Mesenteric fat pad (tissue), 1 donor: Measurements from ENCODE around the gene NTRK3. TPM values are rescaled to one million over a fixed set of nuclear protein-coding genes. Genes with fewer than 3 reads are reported as not detected.

Source experiments
- DNase-seq: peaks from one replicate; pipeline ENCODE4 v3.0.0-alpha.2; 2020; ENCODE audit warnings: low spot score
- long read RNA-seq: library from polyadenylated mRNA; unstranded; transcript quantifications from one replicate; pipeline ENCODE4 v2.0.0, GENCODE V29; 2020
- total RNA-seq: library from RNA; stranded (reverse); fragmentation: NEBNext Ultra II Directional; extraction: Animal tissue kit (Norgen Biotek cat#: 25700); gene quantifications from one replicate; pipeline ENCODE4 v1.2.1, GENCODE V29; 2021
- donor health status: DM: yes; HTN: yes; CAD: no.

NTRK3 gene
- total RNA-seq, result 1.6 TPM
- long read RNA-seq, partial matches to known transcripts, result 0 of 2 reads
- long read RNA-seq, other reads (novel, unspliced or antisense), result 2 of 2 reads

DNA sequence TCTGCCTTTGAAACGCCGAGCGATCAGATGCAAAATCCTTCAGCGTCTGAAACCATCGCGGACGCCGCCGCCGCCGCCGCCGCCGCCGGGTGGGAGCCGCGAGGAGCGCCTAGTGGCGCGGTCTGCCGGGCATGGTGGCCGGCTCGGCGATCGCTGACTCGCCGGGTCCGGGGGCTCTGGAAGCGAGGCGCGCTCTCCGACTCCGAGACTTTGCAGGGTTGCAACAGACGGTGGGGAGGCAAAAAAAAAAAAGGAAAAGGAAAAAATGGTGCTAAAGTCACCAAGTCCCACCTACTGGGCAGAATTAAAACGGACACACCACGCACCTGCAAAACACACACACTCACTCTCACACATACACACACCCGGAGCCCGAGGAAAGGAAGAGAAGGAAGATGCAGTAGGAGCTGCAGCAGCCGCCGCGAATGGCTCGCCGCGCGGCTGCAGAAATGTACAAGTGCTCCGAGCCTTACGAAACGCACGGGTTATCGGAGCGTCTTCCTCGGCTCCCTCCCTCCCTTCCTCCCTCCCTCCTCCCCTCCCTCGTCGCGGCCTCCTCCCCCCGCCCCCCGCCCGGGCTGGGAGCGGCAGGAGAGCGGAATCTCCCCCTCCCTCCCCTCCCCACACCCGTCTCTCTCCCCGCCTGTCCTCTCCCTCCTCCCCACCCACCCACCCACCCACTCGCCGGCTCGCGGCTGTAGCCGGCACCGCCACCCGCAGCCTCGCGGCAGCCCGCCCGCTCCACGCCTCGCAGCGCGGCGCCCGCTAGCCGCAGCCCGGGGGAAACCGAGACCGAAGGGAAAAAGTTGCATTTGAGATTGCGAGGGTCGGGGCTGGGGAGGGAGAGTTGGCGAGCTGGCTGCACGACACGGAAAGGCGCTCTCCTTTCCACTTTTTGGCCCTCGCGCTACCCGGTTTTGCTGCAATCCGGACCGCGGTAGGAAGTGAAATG, at the start of gene NTRK3:
Gene NTRK3 (minus strand): TSS at position 461 of the 952 bp plus-strand sequence. CDS start 586 bp downstream, outside the sequence.
- no peak for DNase-seq

DNA sequence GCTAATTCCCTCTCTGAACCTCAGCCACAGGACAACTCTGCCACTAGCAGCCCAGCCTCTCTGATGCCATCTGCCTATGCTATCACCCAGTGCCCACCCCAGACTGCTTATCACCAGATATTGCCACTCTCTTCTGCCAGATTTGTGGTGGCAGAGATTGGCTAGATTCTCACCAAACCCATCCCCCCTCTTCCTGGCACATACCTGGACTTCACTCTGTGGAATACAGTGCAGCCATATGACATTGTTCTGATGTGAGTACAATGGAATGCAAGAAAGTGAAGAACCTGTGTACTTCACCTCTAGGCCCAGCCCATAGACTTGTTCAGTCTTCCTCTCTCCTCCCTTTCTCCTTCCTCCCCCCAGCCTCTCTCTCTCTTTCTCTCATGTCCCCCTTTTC, 46.9 kb upstream of the NTRK3 start:
- no peak for DNase-seq

GRCh38 chr15:88302373-88302772, 45.8 kb upstream of the NTRK3 start:
- DNase-seq, result no peak

- DNase-seq, result no peak
Measured at GRCh38 chr15:88301311-88301710, 44.8 kb upstream of the NTRK3 start.

DNA sequence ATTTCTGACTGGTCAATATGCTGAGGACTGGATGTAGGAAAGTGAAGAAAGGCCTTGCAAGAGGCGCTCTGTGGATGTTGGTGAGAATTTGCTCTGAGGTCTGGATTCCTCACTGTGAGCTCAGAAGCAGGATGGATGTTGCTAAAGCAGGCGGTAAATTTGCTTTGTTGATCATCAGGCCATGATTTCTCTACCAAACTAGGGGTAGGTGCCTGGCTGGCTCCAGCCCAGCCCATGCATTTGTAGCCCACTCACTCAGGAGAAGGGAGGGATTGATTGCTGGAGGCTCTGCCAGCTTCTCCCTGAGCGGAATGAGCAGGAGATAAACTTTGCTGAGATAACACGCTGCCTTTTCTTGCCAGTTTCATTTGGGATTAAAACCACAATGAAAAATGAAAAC, 44.3 kb upstream of the NTRK3 start:
- no peak for DNase-seq

DNA sequence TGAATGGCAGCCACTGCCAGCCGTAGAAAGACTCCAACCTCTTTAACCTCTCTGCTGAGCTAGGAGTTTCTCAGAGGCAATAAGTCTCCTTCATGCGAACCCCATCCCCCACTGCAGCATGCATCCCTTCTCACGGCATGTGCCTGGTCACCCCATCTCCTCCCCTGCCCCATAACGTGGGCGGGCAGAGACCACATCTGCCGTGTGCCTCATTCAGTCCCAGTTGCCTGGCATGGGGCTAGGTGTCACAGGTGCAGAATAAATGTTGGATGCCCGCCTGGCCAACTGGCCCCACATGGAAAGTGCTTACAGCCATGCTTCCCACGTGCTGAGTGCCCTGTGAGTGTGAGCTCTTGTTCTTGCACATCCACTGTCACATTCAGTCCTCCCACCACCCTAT, 43.5 kb upstream of the NTRK3 start:
- no peak for DNase-seq

- DNase-seq, result no peak
Measured at GRCh38 chr15:88299497-88299896, 43.0 kb upstream of the NTRK3 start.

- no peak for DNase-seq
Measured at GRCh38 chr15:88288661-88289060, 32.1 kb upstream of the NTRK3 start.

DNA sequence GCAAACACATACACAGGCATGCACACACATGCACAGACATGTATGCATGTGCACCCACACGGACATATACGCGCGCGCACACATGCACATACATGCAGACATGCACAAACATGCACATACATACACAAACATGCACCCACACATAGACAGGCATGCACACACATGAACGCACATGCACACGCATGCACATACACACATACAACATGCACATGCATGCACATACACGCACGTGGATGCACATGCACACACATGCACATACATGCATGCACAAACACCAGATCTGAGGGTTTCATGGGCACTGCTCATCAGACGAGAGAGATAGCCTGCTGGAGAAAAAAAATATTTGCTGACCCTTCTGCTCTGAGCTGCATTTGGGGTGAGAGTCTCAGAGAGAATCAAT, 31.7 kb upstream of the NTRK3 start:
- DNase-seq, result no peak

DNA sequence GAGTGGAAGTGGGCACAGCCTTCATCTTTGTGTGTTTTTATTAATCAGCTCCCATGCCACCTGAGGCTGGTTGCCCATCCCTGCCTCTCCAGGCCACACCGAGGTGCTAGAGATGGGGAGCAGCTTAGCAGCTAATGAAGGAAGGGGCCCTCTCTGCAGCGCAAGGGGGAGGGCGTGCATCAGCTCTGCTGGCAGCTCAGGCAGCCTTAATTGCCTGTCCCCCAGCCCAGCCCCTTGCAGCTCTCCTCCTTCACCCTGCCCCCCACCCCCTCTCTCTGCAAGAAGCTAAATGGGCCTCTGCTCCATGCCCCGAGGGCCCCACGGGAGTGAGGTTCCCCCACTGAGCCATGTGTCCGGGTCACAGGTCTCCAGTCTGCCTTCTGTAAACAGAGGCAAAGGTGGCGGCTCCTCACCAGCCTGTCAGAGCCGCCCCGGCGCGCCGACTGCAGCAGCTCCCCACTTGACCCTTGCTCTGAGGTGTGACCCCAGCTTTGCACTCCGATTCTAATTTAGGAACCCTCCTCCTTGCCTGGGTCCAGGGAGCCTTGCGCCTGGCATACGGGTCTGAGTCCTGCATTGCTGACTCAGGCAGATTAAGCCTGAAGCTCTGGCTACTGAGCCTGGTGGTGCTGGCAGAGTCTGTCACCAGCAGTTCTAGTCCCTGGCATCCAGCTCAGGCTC, 27.9 kb upstream of the NTRK3 start:
- DNase-seq, result no peak

- DNase-seq, result no peak
Measured at GRCh38 chr15:88282614-88283013, 26.1 kb upstream of the NTRK3 start.

DNA sequence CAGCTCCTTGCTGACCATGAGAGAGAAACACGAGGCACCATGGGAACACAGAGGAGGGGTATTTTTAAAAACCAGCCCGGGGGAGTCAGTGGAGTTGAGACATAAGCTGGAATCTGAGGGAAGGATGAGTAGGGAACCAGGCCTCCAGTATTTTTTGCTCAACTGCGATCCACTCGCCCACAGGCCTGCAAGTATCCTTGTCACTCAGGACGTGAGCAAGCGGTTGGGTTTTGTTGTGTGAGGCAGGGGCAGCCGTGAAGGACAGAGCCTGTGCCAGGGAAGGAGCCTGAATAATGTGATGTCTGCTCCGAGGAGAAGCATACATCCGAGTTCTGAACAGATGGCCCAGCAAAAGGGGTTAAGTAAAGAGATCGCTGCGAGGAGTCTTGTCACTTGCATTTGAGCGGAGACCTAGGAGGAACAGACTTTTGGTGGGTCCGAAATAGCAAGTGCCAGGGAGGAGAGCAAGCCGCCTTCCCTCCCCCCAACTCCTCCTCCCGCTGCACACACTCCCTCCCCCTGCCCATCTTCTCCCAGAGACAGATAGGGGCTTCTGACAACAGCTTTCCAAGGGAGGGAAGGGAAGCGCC, 20.4 kb upstream of the NTRK3 start:
- no peak for DNase-seq

GRCh38 chr15:88275804-88276203, 19.3 kb upstream of the NTRK3 start:
- DNase-seq, result no peak

GRCh38 chr15:88274553-88275460, 18.3 kb upstream of the NTRK3 start:
- no peak for DNase-seq

DNA sequence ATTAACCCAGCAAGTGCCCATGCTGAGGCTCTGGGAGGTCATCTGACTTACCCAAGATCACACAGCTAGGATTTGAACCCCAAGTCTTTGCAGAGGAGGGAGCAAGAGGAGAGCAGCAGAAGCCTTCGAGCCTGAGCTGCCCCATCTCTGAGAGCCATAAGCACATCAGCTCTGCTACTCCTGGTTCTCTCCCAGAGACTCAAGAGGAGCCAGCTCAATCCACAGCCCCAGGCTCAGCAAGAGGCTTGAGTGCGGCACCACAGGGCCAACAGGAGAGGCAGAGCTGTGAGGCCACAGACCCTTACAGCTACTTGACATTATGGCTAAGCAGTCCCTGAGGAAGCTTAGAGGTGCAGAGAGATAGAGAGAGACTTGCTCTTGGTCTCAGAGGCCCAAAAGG, 15.9 kb upstream of the NTRK3 start:
- no peak for DNase-seq

DNA sequence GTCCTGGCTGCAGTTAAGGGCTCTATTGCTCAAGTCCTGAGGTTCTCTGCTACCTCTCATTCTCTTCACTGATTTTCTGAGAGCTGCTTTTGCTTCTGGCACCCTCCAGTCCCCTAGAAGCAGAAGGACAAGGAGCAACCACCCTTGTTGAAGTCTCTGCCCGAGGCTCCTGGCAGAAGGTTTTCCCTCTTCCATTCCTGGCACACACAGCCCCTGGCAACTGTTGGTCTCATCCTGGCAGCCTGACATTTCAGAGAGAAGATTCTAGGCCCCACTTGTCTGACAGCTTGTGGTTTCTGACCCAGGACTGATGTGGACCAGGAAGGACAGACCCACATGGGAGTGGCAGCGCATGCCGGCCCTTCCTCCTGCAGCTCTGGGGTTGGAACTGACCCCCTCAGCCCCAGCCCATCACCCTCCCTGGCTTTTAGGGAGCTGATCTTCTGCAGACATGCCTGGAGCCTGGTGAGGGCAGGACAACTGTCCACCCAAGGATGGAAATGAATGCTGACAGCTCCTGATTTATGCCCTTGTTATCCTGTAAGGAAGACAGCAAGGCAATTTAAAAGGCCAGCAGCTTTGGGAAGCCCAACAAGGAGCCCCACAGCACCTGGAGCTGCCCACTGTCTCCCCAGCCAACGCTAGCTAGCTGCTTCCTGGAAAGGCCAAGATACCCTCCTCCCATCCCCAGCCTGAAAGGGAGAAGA, 13.0 kb upstream of the NTRK3 start:
- no peak for DNase-seq

GRCh38 chr15:88267720-88268119, 11.2 kb upstream of the NTRK3 start:
- no peak for DNase-seq

- no peak for DNase-seq
Measured at GRCh38 chr15:88266170-88266569, 9.6 kb upstream of the NTRK3 start.

- no peak for DNase-seq
Measured at GRCh38 chr15:88264622-88265021, 8.1 kb upstream of the NTRK3 start.

DNA sequence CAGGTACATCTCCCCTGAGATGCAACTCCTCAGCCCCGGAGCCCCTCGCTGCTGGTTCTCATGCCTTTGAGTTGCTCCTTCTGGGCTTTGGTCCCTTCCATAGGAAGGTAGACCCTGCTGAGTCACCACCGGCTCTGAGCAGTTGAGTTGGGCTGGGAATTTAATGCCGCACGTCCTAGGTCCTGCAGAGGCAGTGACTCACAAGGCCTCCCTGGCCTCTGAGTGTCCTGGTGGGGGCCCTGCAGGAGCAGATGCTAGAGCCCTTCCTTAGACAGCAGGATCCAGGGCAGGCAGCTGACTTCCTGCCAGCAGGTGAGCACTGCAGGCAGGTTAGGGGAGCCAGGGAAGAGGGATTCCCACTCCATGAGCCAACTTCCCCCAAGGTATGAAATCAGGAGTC, 5.5 kb upstream of the NTRK3 start:
- DNase-seq, result no peak
